HEK293 (cell line): ENCODE measurements around the gene NHP2.

Source experiments
- GFI1B ChIP-seq: fragments of 450-650 bp; formaldehyde crosslinking; IDR thresholded peaks from 2 replicates; pipeline ENCODE4 v1.5.1; 2016; ENCODE audit warnings: missing biosample characterization, missing genetic modification characterization
- ZBTB20 ChIP-seq: fragments of 450-650 bp; formaldehyde crosslinking; IDR thresholded peaks from 2 replicates; pipeline ENCODE4 v1.5.1; 2016; ENCODE audit warnings: missing biosample characterization, missing genetic modification characterization
- ZBTB26 ChIP-seq: fragments of 450-650 bp; formaldehyde crosslinking; optimal IDR thresholded peaks from 2 replicates; pipeline ENCODE3; 2016; ENCODE audit warnings: missing biosample characterization, mild to moderate bottlenecking, missing genetic modification characterization
- ZFP37 ChIP-seq: fragments of 450-650 bp; formaldehyde crosslinking; IDR thresholded peaks from 2 replicates; pipeline ENCODE4 v1.5.1; 2016; ENCODE audit warnings: missing biosample characterization, missing genetic modification characterization
- ZNF10 ChIP-seq: fragments of 450-650 bp; formaldehyde crosslinking; IDR thresholded peaks from 2 replicates; pipeline ENCODE4 v1.5.1; 2017; ENCODE audit warnings: missing biosample characterization, missing genetic modification characterization
- ZNF132 ChIP-seq: fragments of 450-650 bp; formaldehyde crosslinking; IDR thresholded peaks from 2 replicates; pipeline ENCODE4 v1.5.1; 2017; ENCODE audit warnings: missing biosample characterization, missing genetic modification characterization, borderline replicate concordance
- ZNF175 ChIP-seq: fragments of 450-650 bp; formaldehyde crosslinking; IDR thresholded peaks from 2 replicates; pipeline ENCODE4 v1.5.1; 2016; ENCODE audit warnings: missing biosample characterization, missing genetic modification characterization
- ZNF23 ChIP-seq: fragments of 450-650 bp; formaldehyde crosslinking; IDR thresholded peaks from 2 replicates; pipeline ENCODE4 v1.5.1; 2016; ENCODE audit warnings: missing biosample characterization, missing genetic modification characterization, borderline replicate concordance
- ZNF26 ChIP-seq: fragments of 450-650 bp; formaldehyde crosslinking; IDR thresholded peaks from 2 replicates; pipeline ENCODE4 v1.5.1; 2016; ENCODE audit warnings: missing biosample characterization, missing genetic modification characterization
- ZNF416 ChIP-seq: fragments of 450-650 bp; formaldehyde crosslinking; IDR thresholded peaks from 2 replicates; pipeline ENCODE4 v1.5.1; 2016; ENCODE audit warnings: missing biosample characterization, missing genetic modification characterization
- ZNF48 ChIP-seq: fragments of 450-650 bp; formaldehyde crosslinking; IDR thresholded peaks from 2 replicates; pipeline ENCODE4 v1.5.1; 2016; ENCODE audit warnings: missing biosample characterization, missing genetic modification characterization
- ZNF518A ChIP-seq: fragments of 450-650 bp; formaldehyde crosslinking; conservative IDR thresholded peaks from 2 replicates; pipeline ENCODE4 v1.5.1; 2016; ENCODE audit warnings: low read depth, missing biosample characterization, missing genetic modification characterization
- ZNF521 ChIP-seq: fragments of 450-650 bp; formaldehyde crosslinking; IDR thresholded peaks from 2 replicates; pipeline ENCODE4 v1.5.1; 2017; ENCODE audit warnings: missing biosample characterization, mild to moderate bottlenecking, missing genetic modification characterization
- ZNF623 ChIP-seq: fragments of 450-650 bp; formaldehyde crosslinking; IDR thresholded peaks from 2 replicates; pipeline ENCODE4 v1.5.1; 2016; ENCODE audit warnings: missing biosample characterization, missing genetic modification characterization
- ZNF624 ChIP-seq: fragments of 450-650 bp; formaldehyde crosslinking; IDR thresholded peaks from 2 replicates; pipeline ENCODE4 v1.5.1; 2017; ENCODE audit warnings: missing biosample characterization, missing genetic modification characterization
- ZNF626 ChIP-seq: fragments of 450-650 bp; sonication (Bioruptor Pico); formaldehyde crosslinking; IDR thresholded peaks from 2 replicates; pipeline ENCODE4 v1.5.1; 2018; ENCODE audit warnings: missing biosample characterization, missing genetic modification characterization, inconsistent platforms
- ZNF645 ChIP-seq: fragments of 450-650 bp; formaldehyde crosslinking; IDR thresholded peaks from 2 replicates; pipeline ENCODE4; 2016; ENCODE audit warnings: missing biosample characterization, missing genetic modification characterization
- ZNF692 ChIP-seq: fragments of 450-650 bp; formaldehyde crosslinking; IDR thresholded peaks from 2 replicates; pipeline ENCODE4 v1.5.1; 2016; ENCODE audit warnings: missing biosample characterization, missing genetic modification characterization
- ZNF707 ChIP-seq: fragments of 450-650 bp; formaldehyde crosslinking; IDR thresholded peaks from 2 replicates; pipeline ENCODE4 v1.5.1; 2016; ENCODE audit warnings: missing biosample characterization, missing genetic modification characterization
- ZSCAN4 ChIP-seq: fragments of 450-650 bp; formaldehyde crosslinking; IDR thresholded peaks from 2 replicates; pipeline ENCODE4 v1.5.1; 2017; ENCODE audit warnings: missing biosample characterization, missing genetic modification characterization
- TF ChIP-seq, protein P1 (sequence below): fragments of 450-650 bp; formaldehyde crosslinking; IDR thresholded peaks from 2 replicates; pipeline ENCODE4 v1.5.1; 2016; ENCODE audit warnings: missing biosample characterization, missing genetic modification characterization
- TF ChIP-seq, protein P2 (sequence below): fragments of 450-650 bp; formaldehyde crosslinking; IDR thresholded peaks from 2 replicates; pipeline ENCODE4 v1.5.0; 2017; ENCODE audit warnings: missing biosample characterization, missing genetic modification characterization, borderline replicate concordance

Gene NHP2

GRCh38 chr5:178153530-178154340 is at the start of gene NHP2 (continued):
- TF ChIP-seq ZSCAN4 (no peak), ZNF518A (tag by site-specific recombination) (peak; percentile 72), ZNF623 (tag by site-specific recombination) (no peak), ZFP37 (tag by site-specific recombination) (peak; percentile 87), ZNF692 (peak; percentile 50; the same call in 1 of the 2 replicates), ZNF175 (tag by site-specific recombination) (no peak), ZNF645 (tag by site-specific recombination) (no peak), ZNF26 (tag by site-specific recombination) (no peak), ZNF521 (no peak), ZNF626 (no peak), ZNF48 (tag by site-specific recombination) (no peak), ZNF23 (tag by site-specific recombination) (no peak), ZNF132 (tag by site-specific recombination) (no peak), ZBTB20 (tag by site-specific recombination) (0 out of 2 replicates have a peak, but pooled peaks have one; percentile 20), ZBTB26 (tag by site-specific recombination) (peak; percentile 91), ZNF707 (no peak), GFI1B (no peak), ZNF416 (tag by site-specific recombination) (no peak), ZNF10 (no peak), ZNF624 (tag by site-specific recombination) (no peak)
- TF ChIP-seq, protein P1, sequence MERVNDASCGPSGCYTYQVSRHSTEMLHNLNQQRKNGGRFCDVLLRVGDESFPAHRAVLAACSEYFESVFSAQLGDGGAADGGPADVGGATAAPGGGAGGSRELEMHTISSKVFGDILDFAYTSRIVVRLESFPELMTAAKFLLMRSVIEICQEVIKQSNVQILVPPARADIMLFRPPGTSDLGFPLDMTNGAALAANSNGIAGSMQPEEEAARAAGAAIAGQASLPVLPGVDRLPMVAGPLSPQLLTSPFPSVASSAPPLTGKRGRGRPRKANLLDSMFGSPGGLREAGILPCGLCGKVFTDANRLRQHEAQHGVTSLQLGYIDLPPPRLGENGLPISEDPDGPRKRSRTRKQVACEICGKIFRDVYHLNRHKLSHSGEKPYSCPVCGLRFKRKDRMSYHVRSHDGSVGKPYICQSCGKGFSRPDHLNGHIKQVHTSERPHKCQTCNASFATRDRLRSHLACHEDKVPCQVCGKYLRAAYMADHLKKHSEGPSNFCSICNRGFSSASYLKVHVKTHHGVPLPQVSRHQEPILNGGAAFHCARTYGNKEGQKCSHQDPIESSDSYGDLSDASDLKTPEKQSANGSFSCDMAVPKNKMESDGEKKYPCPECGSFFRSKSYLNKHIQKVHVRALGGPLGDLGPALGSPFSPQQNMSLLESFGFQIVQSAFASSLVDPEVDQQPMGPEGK (tag by site-specific recombination) = 0 out of 2 replicates have a peak, but pooled peaks have one; percentile 18
- TF ChIP-seq, protein P2, sequence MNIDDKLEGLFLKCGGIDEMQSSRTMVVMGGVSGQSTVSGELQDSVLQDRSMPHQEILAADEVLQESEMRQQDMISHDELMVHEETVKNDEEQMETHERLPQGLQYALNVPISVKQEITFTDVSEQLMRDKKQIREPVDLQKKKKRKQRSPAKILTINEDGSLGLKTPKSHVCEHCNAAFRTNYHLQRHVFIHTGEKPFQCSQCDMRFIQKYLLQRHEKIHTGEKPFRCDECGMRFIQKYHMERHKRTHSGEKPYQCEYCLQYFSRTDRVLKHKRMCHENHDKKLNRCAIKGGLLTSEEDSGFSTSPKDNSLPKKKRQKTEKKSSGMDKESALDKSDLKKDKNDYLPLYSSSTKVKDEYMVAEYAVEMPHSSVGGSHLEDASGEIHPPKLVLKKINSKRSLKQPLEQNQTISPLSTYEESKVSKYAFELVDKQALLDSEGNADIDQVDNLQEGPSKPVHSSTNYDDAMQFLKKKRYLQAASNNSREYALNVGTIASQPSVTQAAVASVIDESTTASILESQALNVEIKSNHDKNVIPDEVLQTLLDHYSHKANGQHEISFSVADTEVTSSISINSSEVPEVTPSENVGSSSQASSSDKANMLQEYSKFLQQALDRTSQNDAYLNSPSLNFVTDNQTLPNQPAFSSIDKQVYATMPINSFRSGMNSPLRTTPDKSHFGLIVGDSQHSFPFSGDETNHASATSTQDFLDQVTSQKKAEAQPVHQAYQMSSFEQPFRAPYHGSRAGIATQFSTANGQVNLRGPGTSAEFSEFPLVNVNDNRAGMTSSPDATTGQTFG = no peak
